HCT116 (cell line): Measurements from ENCODE around the gene WDR64. TPM values are rescaled to one million over a fixed set of nuclear protein-coding genes. Genes with fewer than 3 reads are reported as not detected.

Source experiments
- ATAC-seq: fragments of 200-7000 bp; cut with Tn5 transposase; 2 replicates; pipeline ENCODE4 v1.9.1; 2020; ENCODE audit warnings: mild to moderate bottlenecking, moderate library complexity
- BruUV-seq: library from RNA; stranded (reverse); fragments of 400-500 nt; replicated peaks from 2 replicates; lab custom pipeline; 2021; lab: Mats Ljungman, UMichigan
- CTCF ChIA-PET: fragments of 300-600 bp; sonication (Branson Sonifier 250); formaldehyde crosslinking; loops from one replicate; lab custom pipeline; 2021; ENCODE audit warnings: antibody characterized with exemption; lab: Charles Lee
- POLR2A ChIA-PET: fragments of 300-600, 350-600 bp; sonication (Branson Sonifier 250); formaldehyde crosslinking; loops from one replicate; lab custom pipeline; 2021; ENCODE audit warnings: antibody characterized with exemption; lab: Charles Lee
- RAD21 ChIA-PET, 2 experiments: fragments of 300-600 bp; sonication (Branson Sonifier 250); formaldehyde crosslinking; loops; one replicate each; lab custom pipeline; 2023; ENCODE audit warnings: low total read pairs in 2 of 2; ENCODE audit not compliant: uncharacterized antibody in 2 of 2, unreplicated experiment in 2 of 2, low non-redundant PET in 1 of 2; lab: Charles Lee
- DNase-seq: peaks from one replicate; pipeline ENCODE4 v3.0.0-alpha.2; 2010; ENCODE audit warnings: low read depth, low spot score
- H2AFZ ChIP-seq: fragments of 200-600 bp; shearing (Covaris generic), sonication (generic); 2 replicates; pipeline ENCODE4 v1.6.1; 2017; ENCODE audit warnings: low read depth, mixed run types, mixed read lengths, antibody characterized with exemption, low read length; ENCODE audit not compliant: poor library complexity, severe bottlenecking
- H3K27ac ChIP-seq: 2 replicates; pipeline ENCODE4 v1.5.1; 2012; ENCODE audit warnings: low read depth, low read length
- H3K27me3 ChIP-seq: fragments of 200-600 bp; sonication (generic); 2 replicates; pipeline ENCODE4 v1.6.1; 2016; ENCODE audit warnings: mixed run types, low read length, mixed read lengths; ENCODE audit not compliant: insufficient read depth
- H3K36me3 ChIP-seq, 2 experiments: fragments of 200-500 bp in 1 of 2; fragments of 200-600 bp in 1 of 2; sonication (Bioruptor generic) in 1 of 2; sonication (generic) in 1 of 2; 2 replicates each; pipeline versions ENCODE4 v1.5.1 to v1.6.1; 2014 to 2016; ENCODE audit warnings: low read length in 2 of 2, inconsistent platforms in 1 of 2, mixed read lengths in 1 of 2, mixed run types in 1 of 2; ENCODE audit not compliant: insufficient read depth in 2 of 2, control insufficient read depth in 1 of 2
- H3K4me1 ChIP-seq, 2 experiments: fragments of 200-600 bp in 1 of 2; sonication (generic) in 1 of 2; 2 replicates each; pipeline versions ENCODE4 v1.5.1 to v1.6.1; 2012 to 2017; ENCODE audit warnings: low read length in 2 of 2, inconsistent platforms in 1 of 2, mild to moderate bottlenecking in 1 of 2, mixed read lengths in 1 of 2, mixed run types in 1 of 2, moderate library complexity in 1 of 2; ENCODE audit not compliant: insufficient read depth in 2 of 2, control insufficient read depth in 1 of 2
- H3K4me2 ChIP-seq: fragments of 200-600 bp; sonication (generic); 2 replicates; pipeline ENCODE4 v1.6.1; 2017; ENCODE audit warnings: mixed run types, low read length, mixed read lengths
- H3K4me3 ChIP-seq, 2 experiments: fragments of 200-600 bp in 1 of 2; sonication (generic) in 1 of 2; replicated peaks in 1 of 2; 2 replicates each; pipeline ENCODE4 v1.5.1; 2011 to 2016; ENCODE audit warnings: low read length in 2 of 2, control low read depth in 1 of 2, low read depth in 1 of 2, mild to moderate bottlenecking in 1 of 2, mixed read lengths in 1 of 2, mixed run types in 1 of 2
- H3K79me2 ChIP-seq: fragments of 200-600 bp; sonication (generic); 2 replicates; pipeline ENCODE4 v1.6.1; 2017; ENCODE audit warnings: mild to moderate bottlenecking, mixed run types, low read length, moderate library complexity, mixed read lengths; ENCODE audit not compliant: insufficient read depth
- H3K9ac ChIP-seq: fragments of 200-600 bp; sonication (generic); 2 replicates; pipeline ENCODE4 v1.6.1; 2016; ENCODE audit warnings: low read length, mixed read lengths
- H3K9me2 ChIP-seq: fragments of 200-600 bp; sonication (generic), shearing (Covaris generic); 2 replicates; pipeline ENCODE4 v1.6.1; 2017; ENCODE audit warnings: mixed run types, mild to moderate bottlenecking, moderate library complexity; ENCODE audit not compliant: insufficient read depth
- H3K9me3 ChIP-seq, 2 experiments: fragments of 200-500 bp in 1 of 2; fragments of 200-600 bp in 1 of 2; sonication (Bioruptor generic) in 1 of 2; sonication (generic) in 1 of 2; 2 replicates each; pipeline ENCODE4 v1.6.1; 2014 to 2017; ENCODE audit warnings: low read length in 2 of 2, mixed read lengths in 2 of 2, inconsistent platforms in 1 of 2, low read depth in 1 of 2, mild to moderate bottlenecking in 1 of 2, mixed run types in 1 of 2, moderate library complexity in 1 of 2; ENCODE audit not compliant: control insufficient read depth in 1 of 2, insufficient read depth in 1 of 2
- H4K20me1 ChIP-seq: fragments of 200-600 bp; sonication (generic), shearing (Covaris generic); 2 replicates; pipeline ENCODE4 v1.6.1; 2017; ENCODE audit warnings: mixed run types, mild to moderate bottlenecking, moderate library complexity; ENCODE audit not compliant: insufficient read depth
- CBX3 ChIP-seq: IDR thresholded peaks from 2 replicates; pipeline ENCODE4 v1.6.1; 2012; ENCODE audit warnings: low read depth
- EGR1 ChIP-seq: IDR thresholded peaks from 2 replicates; pipeline ENCODE4 v1.6.1; 2012; ENCODE audit warnings: low read depth
- ELF1 ChIP-seq: IDR thresholded peaks from 2 replicates; pipeline ENCODE4 v1.6.1; 2012; ENCODE audit warnings: low read depth, borderline replicate concordance
- FOSL1 ChIP-seq: IDR thresholded peaks from 2 replicates; pipeline ENCODE4 v1.6.1; 2012; ENCODE audit warnings: low read depth
- JUND ChIP-seq: IDR thresholded peaks from 2 replicates; pipeline ENCODE4 v1.6.1; 2012
- POLR2A ChIP-seq: IDR thresholded peaks from 2 replicates; pipeline ENCODE4 v1.7.0; 2011; ENCODE audit warnings: borderline replicate concordance; ENCODE audit not compliant: insufficient read depth, insufficient read length; ENCODE audit errors: extremely low read depth
- REST ChIP-seq: IDR thresholded peaks from 2 replicates; pipeline ENCODE4 v1.6.1; 2012; ENCODE audit warnings: low read depth
- SIN3A ChIP-seq: IDR thresholded peaks from 2 replicates; pipeline ENCODE4 v1.6.1; 2012; ENCODE audit warnings: low read depth
- SRF ChIP-seq: IDR thresholded peaks from 2 replicates; pipeline ENCODE4 v1.6.1; 2012; ENCODE audit warnings: low read depth
- ZNF274 ChIP-seq: fragments of 200-500 bp; sonication (Bioruptor generic); IDR thresholded peaks from 2 replicates; pipeline ENCODE4 v1.6.1; 2014; ENCODE audit warnings: mild to moderate bottlenecking, low read depth, low read length, inconsistent platforms
- intact Hi-C: fragments of 100-400 bp; cut with micrococcal nuclease; formaldehyde crosslinking; loops from 2 replicates; pipeline ENCODE4 v1.10.0; 2022
- total RNA-seq: library from RNA; stranded (reverse); gene quantifications from one replicate; pipeline ENCODE4 v1.2.1, GENCODE V29; 2021; ENCODE audit not compliant: unreplicated experiment
- TF ChIP-seq, protein P1 (sequence below), 3 experiments: fragments of 200-600 bp in 1 of 3; sonication (generic) in 1 of 3; IDR thresholded peaks in 2 of 3; conservative IDR thresholded peaks in 1 of 3; 2 replicates each; pipeline ENCODE4 v1.5.1; 2012 to 2017; ENCODE audit warnings: low read depth in 2 of 3, low read length in 2 of 3, antibody characterized with exemption in 1 of 3, borderline replicate concordance in 1 of 3, control low read depth in 1 of 3, mild to moderate bottlenecking in 1 of 3, mixed read lengths in 1 of 3, mixed run types in 1 of 3, moderate library complexity in 1 of 3; ENCODE audit not compliant: insufficient read depth in 1 of 3
- TF ChIP-seq, protein P2 (sequence below): IDR thresholded peaks from 2 replicates; pipeline ENCODE4 v1.6.1; 2012

WDR64 gene
- total RNA-seq, 1 experiment from 2014 or later: not detected

DNA sequence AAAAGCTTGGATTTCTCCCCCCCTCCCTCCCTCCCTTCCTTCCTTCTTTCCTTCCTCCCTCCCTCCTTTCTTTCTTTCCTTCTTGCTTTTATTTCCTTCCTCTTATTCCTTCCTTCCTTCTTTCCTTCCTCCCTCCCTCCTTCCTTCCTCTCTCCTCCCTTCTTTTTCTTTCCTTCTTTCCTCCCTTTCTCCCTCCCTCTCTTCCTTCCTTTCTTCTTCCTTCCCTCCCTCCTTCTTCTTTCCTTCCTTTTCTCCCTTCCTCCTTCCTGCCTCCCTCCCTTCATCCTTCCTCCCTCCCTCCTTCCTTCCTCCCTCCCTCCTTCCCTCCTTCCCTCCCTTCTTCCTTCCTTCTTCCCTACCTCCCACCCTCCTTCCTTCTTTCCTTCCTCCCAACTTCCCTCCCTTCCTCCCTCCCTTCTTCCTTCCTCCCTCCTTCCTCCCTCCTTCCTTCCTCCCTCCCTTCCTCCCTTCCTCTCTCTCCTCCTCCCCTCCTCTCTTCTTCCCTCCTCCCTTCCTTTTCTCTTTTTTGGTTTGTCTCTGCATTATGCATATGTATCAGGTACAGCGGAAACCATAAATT, 22.8 kb downstream of the WDR64 start:
- no peak for ATAC-seq
- peaks cover 9% of the 10 kb centered on the region; the same call in 1 of the 2 replicates for H3K27me3 ChIP-seq
- H3K27ac ChIP-seq: no peak overlapping the region
- no peaks in the 10 kb centered on the region for H3K4me1 ChIP-seq
- TF ChIP-seq SIN3A (no peak), CBX3 (no peak)
- TF ChIP-seq, all 23 proteins: peak for 0
- CTCF ChIA-PET: no interaction called here
- Histone ChIP-seq H3K79me2 (no peaks in the 10 kb centered on the region), H2AFZ (no peak overlapping the region), H3K9ac (no peak overlapping the region), H4K20me1 (no peaks in the 10 kb centered on the region), H3K4me3 (no peak overlapping the region), H3K9me3 (no peaks in the 10 kb centered on the region), H3K9me2 (no peaks in the 10 kb centered on the region), H3K4me2 (no peak overlapping the region), H3K36me3 (no peaks in the 10 kb centered on the region)
- no peak for DNase-seq
- no TSS peak for BruUV-seq
- POLR2A ChIA-PET: no interaction called here
- intact Hi-C loops: no loop called here
- RAD21 ChIA-PET: no interaction called here

GRCh38 chr1:241675983-241676382, 23.9 kb downstream of the WDR64 start:
- no peak overlapping the region for H3K4me2 ChIP-seq
- DNase-seq: no peak
- no peaks in the 10 kb centered on the region for H3K79me2 ChIP-seq
- no peak for ATAC-seq
- H3K4me3 ChIP-seq: no peak overlapping the region
- H3K27me3 ChIP-seq: peaks cover 12% of the 10 kb centered on the region; the same call in 1 of the 2 replicates
- CTCF ChIA-PET: no interaction called here
- TF ChIP-seq REST: no peak
- TF ChIP-seq ZNF274: no peak
- no peak for TF ChIP-seq POLR2A
- no peak for TF ChIP-seq FOSL1
- no peak for TF ChIP-seq SRF
- TF ChIP-seq, protein P1, sequence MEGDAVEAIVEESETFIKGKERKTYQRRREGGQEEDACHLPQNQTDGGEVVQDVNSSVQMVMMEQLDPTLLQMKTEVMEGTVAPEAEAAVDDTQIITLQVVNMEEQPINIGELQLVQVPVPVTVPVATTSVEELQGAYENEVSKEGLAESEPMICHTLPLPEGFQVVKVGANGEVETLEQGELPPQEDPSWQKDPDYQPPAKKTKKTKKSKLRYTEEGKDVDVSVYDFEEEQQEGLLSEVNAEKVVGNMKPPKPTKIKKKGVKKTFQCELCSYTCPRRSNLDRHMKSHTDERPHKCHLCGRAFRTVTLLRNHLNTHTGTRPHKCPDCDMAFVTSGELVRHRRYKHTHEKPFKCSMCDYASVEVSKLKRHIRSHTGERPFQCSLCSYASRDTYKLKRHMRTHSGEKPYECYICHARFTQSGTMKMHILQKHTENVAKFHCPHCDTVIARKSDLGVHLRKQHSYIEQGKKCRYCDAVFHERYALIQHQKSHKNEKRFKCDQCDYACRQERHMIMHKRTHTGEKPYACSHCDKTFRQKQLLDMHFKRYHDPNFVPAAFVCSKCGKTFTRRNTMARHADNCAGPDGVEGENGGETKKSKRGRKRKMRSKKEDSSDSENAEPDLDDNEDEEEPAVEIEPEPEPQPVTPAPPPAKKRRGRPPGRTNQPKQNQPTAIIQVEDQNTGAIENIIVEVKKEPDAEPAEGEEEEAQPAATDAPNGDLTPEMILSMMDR (IDR thresholded peaks at IDR 0.05 in 2 of 3, conservative IDR thresholded peaks at IDR 0.05 in 1 of 3; ENCODE audit: borderline replicate concordance in 1 of 3, insufficient read depth in 1 of 3, low read depth in 2 of 3, low read length in 2 of 3): no peak
- TF ChIP-seq ELF1: no peak
- no peak for TF ChIP-seq EGR1
- TF ChIP-seq JUND: no peak
- TF ChIP-seq, protein P2, sequence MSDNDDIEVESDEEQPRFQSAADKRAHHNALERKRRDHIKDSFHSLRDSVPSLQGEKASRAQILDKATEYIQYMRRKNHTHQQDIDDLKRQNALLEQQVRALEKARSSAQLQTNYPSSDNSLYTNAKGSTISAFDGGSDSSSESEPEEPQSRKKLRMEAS: no peak
- no peaks in the 10 kb centered on the region for H3K36me3 ChIP-seq
- H2AFZ ChIP-seq: no peak overlapping the region
- no peaks in the 10 kb centered on the region for H4K20me1 ChIP-seq
- H3K9me3 ChIP-seq: no peaks in the 10 kb centered on the region
- no TSS peak for BruUV-seq
- RAD21 ChIA-PET: no interaction called here
- no peak overlapping the region for H3K27ac ChIP-seq
- H3K9me2 ChIP-seq: no peaks in the 10 kb centered on the region
- intact Hi-C loops: no loop called here
- H3K4me1 ChIP-seq: no peaks in the 10 kb centered on the region
- H3K9ac ChIP-seq: no peak overlapping the region
- POLR2A ChIA-PET: no interaction called here
